Panc1 (cell line): ENCODE results near the gene HSD17B1. TPM values are rescaled to one million over a fixed set of nuclear protein-coding genes. Genes with fewer than 3 reads are reported as not detected.

ENCODE experiments used
- ATAC-seq: fragments of 200-7000 bp; cut with Tn5 transposase; 2 replicates; pipeline ENCODE4 v1.9.1; 2020; ENCODE audit warnings: mild to moderate bottlenecking, moderate library complexity
- BruUV-seq: library from RNA; stranded (reverse); fragments of 400-500 nt; replicated peaks from 2 replicates; lab custom pipeline; 2021; lab: Mats Ljungman, UMichigan
- CTCF ChIA-PET: fragments of 300-600 bp; sonication (Branson Sonifier 250); formaldehyde crosslinking; loops from one replicate; lab custom pipeline; 2022; ENCODE audit warnings: antibody characterized with exemption; lab: Charles Lee
- POLR2A ChIA-PET: fragments of 300-600 bp; sonication (Branson Sonifier 250); formaldehyde crosslinking; loops from one replicate; lab custom pipeline; 2022; ENCODE audit warnings: antibody characterized with exemption; lab: Charles Lee
- DNase-seq: peaks from one replicate; pipeline ENCODE4 v3.0.0-alpha.2; 2010; ENCODE audit warnings: low read depth, low spot score
- H3K27ac ChIP-seq: 2 replicates; pipeline ENCODE4 v1.5.1; 2011; ENCODE audit warnings: mild to moderate bottlenecking, low read length, inconsistent platforms
- H3K27me3 ChIP-seq: fragments of 200-500 bp; sonication (Bioruptor generic); 2 replicates; pipeline ENCODE4 v1.6.0; 2014; ENCODE audit warnings: low read length, inconsistent platforms; ENCODE audit not compliant: control insufficient read depth, insufficient read depth
- H3K36me3 ChIP-seq: fragments of 200-500 bp; sonication (Bioruptor generic); 2 replicates; pipeline ENCODE4 v1.5.1; 2014; ENCODE audit warnings: inconsistent platforms, mild to moderate bottlenecking, low read length, moderate library complexity; ENCODE audit not compliant: control insufficient read depth, insufficient read depth
- H3K4me1 ChIP-seq: 2 replicates; pipeline ENCODE4 v1.5.1; 2011; ENCODE audit warnings: inconsistent platforms, mild to moderate bottlenecking, low read length, moderate library complexity; ENCODE audit not compliant: control insufficient read depth, insufficient read depth
- H3K4me3 ChIP-seq, 2 experiments: 2 replicates each; pipeline ENCODE4 v1.5.1; 2011 to 2012; ENCODE audit warnings: low read depth in 2 of 2, low read length in 2 of 2, mild to moderate bottlenecking in 2 of 2, inconsistent platforms in 1 of 2, moderate library complexity in 1 of 2
- H3K9me3 ChIP-seq: fragments of 200-500 bp; sonication (Bioruptor generic); 2 replicates; pipeline ENCODE4 v1.5.1; 2014; ENCODE audit warnings: low read depth, mild to moderate bottlenecking, inconsistent platforms, low read length, moderate library complexity; ENCODE audit not compliant: control insufficient read depth, insufficient read depth
- CTCF ChIP-seq: fragments of 450-650 bp; IDR thresholded peaks from 2 replicates; pipeline ENCODE4 v1.5.1; 2017; ENCODE audit warnings: mild to moderate bottlenecking
- POLR2AphosphoS5 ChIP-seq: IDR thresholded peaks from 2 replicates; pipeline ENCODE4 v1.6.1; 2012; ENCODE audit warnings: mild to moderate bottlenecking, low read depth, low read length, moderate library complexity
- REST ChIP-seq, 2 experiments: IDR thresholded peaks; 2 replicates each; pipeline ENCODE4 v1.6.1; 2011 to 2012; ENCODE audit warnings: low read depth in 2 of 2, control low read depth in 1 of 2, low read length in 1 of 2, mild to moderate bottlenecking in 1 of 2, moderate library complexity in 1 of 2; ENCODE audit not compliant: insufficient read depth in 1 of 2
- SIN3A ChIP-seq: IDR thresholded peaks from 2 replicates; pipeline ENCODE4 v1.6.1; 2012; ENCODE audit warnings: low read depth, mild to moderate bottlenecking, low read length, moderate library complexity, borderline replicate concordance; ENCODE audit not compliant: insufficient read depth
- TCF7L2 ChIP-seq: IDR thresholded peaks from 2 replicates; pipeline ENCODE4 v1.6.1; 2011; ENCODE audit warnings: mild to moderate bottlenecking, low read depth, low read length, inconsistent platforms
- in situ Hi-C: cut with HindIII; loops from 2 replicates; pipeline ENCODE4 v1.10.0; 2016; ENCODE audit warnings: low sequenced_read_pairs, low pct_unique_long_range_greater_than_20kb
- intact Hi-C: fragments of 100-400 bp; cut with micrococcal nuclease; formaldehyde crosslinking; loops from one replicate; pipeline ENCODE4 v1.10.0; 2022; ENCODE audit not compliant: unreplicated experiment
- total RNA-seq: library from RNA; stranded (reverse); gene quantifications from one replicate; pipeline ENCODE4 v1.2.1, GENCODE V29; 2021; ENCODE audit not compliant: unreplicated experiment

HSD17B1 gene
- total RNA-seq, 1 experiment from 2014 or later, result 5.4 TPM

DNA sequence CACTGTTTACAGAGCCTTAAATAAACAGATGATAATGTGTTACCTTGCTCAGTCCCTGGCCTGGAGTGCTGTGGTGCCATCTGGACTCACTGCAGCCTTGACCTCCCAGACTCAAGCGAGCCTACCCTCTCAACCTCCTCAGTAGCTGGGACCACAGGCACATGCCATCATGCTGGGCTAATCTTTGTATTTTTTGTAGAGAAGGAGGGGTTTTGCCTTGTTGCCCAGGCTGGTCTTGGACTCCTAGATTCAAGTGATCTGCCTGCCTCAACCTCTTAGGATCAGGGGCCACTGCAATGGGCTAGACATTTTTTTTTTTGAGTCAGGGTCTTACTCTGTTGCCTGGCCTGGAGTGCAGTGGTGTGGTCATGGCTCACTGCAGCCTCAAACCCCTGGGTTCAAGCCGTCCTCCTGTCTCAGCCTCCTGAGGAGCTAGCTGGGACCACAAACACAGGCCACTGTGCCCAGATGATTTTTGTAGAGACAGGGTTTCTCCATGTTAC lies 21.7 kb upstream of the HSD17B1 start:
- POLR2A ChIA-PET, result no interaction called here
- BruUV-seq, result no TSS peak

More for the DNA sequence above, 21.7 kb upstream of the HSD17B1 start:
- 0 out of 2 replicates have a peak, but pooled peaks have one; percentile 37 for ATAC-seq
- in situ Hi-C loops (no loop called here), intact Hi-C loops (no loop called here)
- Histone ChIP-seq H3K4me3 (no peak overlapping the region), H3K27ac (peak overlapping the region; percentile 90), H3K27me3 (no peaks in the 10 kb centered on the region), H3K36me3 (no peaks in the 10 kb centered on the region), H3K4me1 (peaks cover 40% of the 10 kb centered on the region), H3K9me3 (no peaks in the 10 kb centered on the region)
- TF ChIP-seq SIN3A (no peak), POLR2AphosphoS5 (no peak), CTCF (no peak), REST (IDR thresholded peaks at IDR 0.05; ENCODE audit: insufficient read depth in 1 of 2, low read depth in 2 of 2, low read length in 1 of 2) (no peak), TCF7L2 (no peak)
- no peak for DNase-seq
- CTCF ChIA-PET, result no interaction called here
